ENCODE results near the gene AKAP8. TPM values are rescaled to one million over a fixed set of nuclear protein-coding genes. Genes with fewer than 3 reads are reported as not detected.

AKAP8 gene
- total RNA-seq, 4 donors from 2014 or later, result 17.4 to 32.4 (median 21.7) TPM

GRCh38 chr19:15324791-15325519 is 54.6 kb downstream of the AKAP8 start:
- H3K4me1 ChIP-seq, result peaks cover 57 to 99% (median 87%) of the 10 kb centered on the region in 3 donors
- no peaks in the 10 kb centered on the region for H3K36me3 ChIP-seq
- H3K27ac ChIP-seq, result peak overlapping the region; percentile 70 to 87 (median 79)
- 40 to 58% methylated on average over 4 of the region's 6 CpGs for WGBS, 2 donors
- TF ChIP-seq CTCF (IDR thresholded peaks at IDR 0.05) (no peak), POLR2A (IDR thresholded peaks at IDR 0.05) (no peak)
- H3K9me3 ChIP-seq, result no peaks in the 10 kb centered on the region
- H3K27me3 ChIP-seq, result no peaks in the 10 kb centered on the region
- intact Hi-C loops (cut with DNase I), result loop anchor here (10.0 kb wide), 1 partner anchor 50 kb away; no protein-coding TSS in a partner anchor
- DNase-seq, result no peak
- peak overlapping the region in 1 of 4 donors; percentile 21 for H3K4me3 ChIP-seq

- DNase-seq, result no peak
- H3K36me3 ChIP-seq, result no peaks in the 10 kb centered on the region
- intact Hi-C loops (cut with DNase I), result loop anchor here (10.0 kb wide), 1 partner anchor 49 kb away; no protein-coding TSS in a partner anchor
- TF ChIP-seq POLR2A (IDR thresholded peaks at IDR 0.05), result no peak
- TF ChIP-seq CTCF (IDR thresholded peaks at IDR 0.05), result no peak
- H3K4me3 ChIP-seq, result peak overlapping the region in 1 of 4 donors; percentile 24
- no peaks in the 10 kb centered on the region for H3K9me3 ChIP-seq
- H3K27me3 ChIP-seq, result no peaks in the 10 kb centered on the region
- H3K27ac ChIP-seq, result peak overlapping the region; percentile 70 to 87 (median 79)
- WGBS, 2 donors, result 14 to 18% methylated on average over 4 of the region's 5 CpGs
- peaks cover 59 to 99% (median 87%) of the 10 kb centered on the region in 3 donors for H3K4me1 ChIP-seq
These were observed 55.9 kb downstream of the AKAP8 start for GRCh38 chr19:15323496-15324235.

GRCh38 chr19:15321739-15322138 is 57.8 kb downstream of the AKAP8 start:
- intact Hi-C loops (cut with DNase I), result loop anchor here (10.0 kb wide), 1 partner anchor 47 kb away; no protein-coding TSS in a partner anchor
- peaks cover 66 to 99% (median 92%) of the 10 kb centered on the region in 3 donors for H3K4me1 ChIP-seq
- H3K4me3 ChIP-seq, result no peak overlapping the region
- WGBS, 2 donors, result 32 to 68% methylated on average over 2 of the region's 2 CpGs
- no peaks in the 10 kb centered on the region for H3K36me3 ChIP-seq
- H3K27ac ChIP-seq, result peak overlapping the region in 1 of 4 donors; percentile 44
- no peaks in the 10 kb centered on the region for H3K9me3 ChIP-seq
- DNase-seq, result no peak
- TF ChIP-seq POLR2A (IDR thresholded peaks at IDR 0.05) (no peak), CTCF (IDR thresholded peaks at IDR 0.05) (no peak)
- H3K27me3 ChIP-seq, result no peaks in the 10 kb centered on the region

- Histone ChIP-seq H3K36me3 (no peaks in the 10 kb centered on the region), H3K4me3 (no peak overlapping the region), H3K27me3 (no peaks in the 10 kb centered on the region), H3K9me3 (no peaks in the 10 kb centered on the region), H3K27ac (no peak overlapping the region), H3K4me1 (peaks cover 63 to 99% (median 89%) of the 10 kb centered on the region in 3 donors)
- 64 to 69% methylated on average over 4 of the region's 4 CpGs for WGBS, 2 donors
- no peak for DNase-seq
- TF ChIP-seq CTCF (IDR thresholded peaks at IDR 0.05), result no peak
- TF ChIP-seq POLR2A (IDR thresholded peaks at IDR 0.05), result no peak
- intact Hi-C loops (cut with DNase I), result loop anchor here (10.0 kb wide), 1 partner anchor 45 kb away; no protein-coding TSS in a partner anchor
These were observed 59.5 kb downstream of the AKAP8 start for GRCh38 chr19:15320116-15320515.

- 37 to 51% methylated on average over 6 of the region's 6 CpGs for WGBS, 2 donors
- intact Hi-C loops (cut with DNase I), result no loop called here
- Histone ChIP-seq H3K27ac (peak overlapping the region in 3 of 4 donors; percentile 2 to 16 (median 11)), H3K4me3 (no peak overlapping the region), H3K27me3 (no peaks in the 10 kb centered on the region), H3K36me3 (no peaks in the 10 kb centered on the region), H3K9me3 (no peaks in the 10 kb centered on the region), H3K4me1 (peaks cover 55 to 99% (median 89%) of the 10 kb centered on the region in 3 donors)
- DNase-seq, result no peak
- no peak for TF ChIP-seq POLR2A (IDR thresholded peaks at IDR 0.05)
- no peak for TF ChIP-seq CTCF (IDR thresholded peaks at IDR 0.05)
These were observed 61.3 kb downstream of the AKAP8 start for GRCh38 chr19:15318241-15318691.

Measured in esophagus squamous epithelium (tissue), 5 donors.